Body of pancreas (tissue), 4 donors: ENCODE data around the gene PTPN14.

Experiments used
- CTCF ChIP-seq, 7 experiments: fragments of 450-650 bp in 4 of 7; fragments of 200-600 bp in 3 of 7; sonication (generic) in 3 of 7; IDR thresholded peaks; one replicate each; pipeline ENCODE4 v1.5.1; 2016 to 2019; ENCODE audit warnings: antibody characterized with exemption in 7 of 7
- POLR2A ChIP-seq, 3 donors: fragments of 450-650 bp; IDR thresholded peaks; one replicate each; pipeline ENCODE4 v1.6.1; 2016; ENCODE audit warnings: antibody characterized with exemption in 3 of 3, mild to moderate bottlenecking in 2 of 3

- TF ChIP-seq POLR2A (IDR thresholded peaks at IDR 0.05), result no peak
- peak; percentile 17 to 89 (median 74) for TF ChIP-seq CTCF (IDR thresholded peaks at IDR 0.05)
These were observed 33.7 kb upstream of the PTPN14 start for GRCh38 chr1:214584805-214585766.
